NCI-H1436 (cell line): Measurements from ENCODE around the gene AUTS2.
A peak's percentile ranks its signal among the peaks of the same experiment; 100 is the strongest.
"Not testable (repeated sequence)": the region's sequence is repeated elsewhere in the genome, so short reads cannot be mapped to it uniquely, and the experiment has no call there.

ENCODE experiments used
- DNase-seq: peaks from one replicate; lab custom pipeline; 2025; lab: John Stamatoyannopoulos, UW

AUTS2 gene

DNA sequence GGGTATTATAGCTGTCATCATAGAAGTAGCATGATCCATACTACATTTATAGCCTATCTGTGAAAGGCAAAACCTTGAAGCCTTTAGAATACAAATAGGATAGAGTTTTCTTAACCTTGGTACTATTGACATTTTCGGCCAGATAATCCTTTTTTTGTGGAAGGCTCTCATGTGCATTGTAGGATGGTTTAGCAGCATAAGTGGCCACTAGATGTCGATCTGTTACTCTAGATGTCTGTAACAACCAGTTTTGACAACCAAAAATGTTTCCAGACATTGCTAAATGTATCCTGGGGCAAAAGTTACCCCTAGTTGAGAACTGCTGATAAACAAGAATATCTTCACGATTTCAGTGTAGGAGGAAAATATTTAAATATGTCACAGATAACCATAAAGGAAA is 1214.2 kb downstream of the AUTS2 start:
- DNase-seq = no peak

DNA sequence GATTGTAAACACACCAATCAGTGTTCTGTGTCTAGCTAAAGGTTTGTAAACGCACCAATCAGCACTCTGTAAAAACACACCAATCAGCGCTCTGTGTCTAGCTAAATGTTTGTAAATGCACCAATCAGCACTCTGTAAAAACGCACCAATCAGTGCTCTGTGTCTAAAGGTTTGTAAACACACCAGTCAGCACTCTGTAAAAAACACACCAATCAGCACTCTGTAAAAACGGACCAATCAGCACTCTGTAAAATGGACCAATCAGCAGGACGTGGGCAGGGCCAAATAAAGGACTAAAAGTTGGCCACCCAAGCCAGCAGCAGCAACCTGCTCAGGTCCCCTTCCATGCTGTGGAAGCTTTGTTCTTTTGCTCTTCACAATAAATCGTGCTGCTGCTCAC is 1224.2 kb downstream of the AUTS2 start:
- not testable (repeated sequence) for DNase-seq

DNA sequence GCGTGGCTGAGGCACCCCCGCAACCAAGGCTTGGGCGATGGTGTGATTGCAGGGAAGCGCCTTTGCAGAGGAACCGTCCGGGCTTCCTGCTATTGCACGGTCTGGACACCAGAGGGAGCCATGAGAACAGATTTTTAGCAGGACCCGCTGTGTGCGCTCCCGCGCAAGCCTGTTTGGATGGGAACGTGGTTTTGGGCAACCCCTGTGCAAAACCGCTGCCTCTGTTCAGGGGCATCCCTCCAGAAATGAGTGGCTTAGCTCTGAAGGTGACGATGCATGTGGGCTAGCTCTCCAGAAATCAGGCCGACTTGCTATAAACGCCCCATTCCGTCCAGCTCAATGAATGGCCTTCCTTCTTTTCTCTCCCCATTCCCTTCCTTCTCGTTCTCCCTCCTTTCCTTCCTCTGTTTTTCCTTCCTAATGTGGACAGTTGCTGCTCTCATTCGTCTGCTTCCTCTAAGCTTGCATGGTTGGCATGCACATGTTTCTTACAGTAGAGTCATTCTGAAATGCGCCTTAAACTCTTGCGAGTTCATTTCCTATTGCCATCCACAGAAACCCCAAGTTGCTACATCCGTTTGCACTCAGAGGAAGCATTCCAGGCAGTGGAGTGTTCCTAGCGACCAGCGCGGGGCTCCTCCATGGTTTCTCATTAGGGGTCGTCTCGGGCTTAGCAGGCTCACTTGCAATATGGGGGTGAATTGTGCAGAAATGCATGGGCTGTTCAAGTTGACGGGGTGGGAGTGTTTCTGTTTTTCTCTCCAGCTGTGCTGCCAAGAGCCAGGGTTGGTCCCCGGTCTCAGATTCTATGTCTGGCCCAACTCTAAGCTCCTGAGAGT is 1231.2 kb downstream of the AUTS2 start:
- peak; percentile 32 for DNase-seq

DNA sequence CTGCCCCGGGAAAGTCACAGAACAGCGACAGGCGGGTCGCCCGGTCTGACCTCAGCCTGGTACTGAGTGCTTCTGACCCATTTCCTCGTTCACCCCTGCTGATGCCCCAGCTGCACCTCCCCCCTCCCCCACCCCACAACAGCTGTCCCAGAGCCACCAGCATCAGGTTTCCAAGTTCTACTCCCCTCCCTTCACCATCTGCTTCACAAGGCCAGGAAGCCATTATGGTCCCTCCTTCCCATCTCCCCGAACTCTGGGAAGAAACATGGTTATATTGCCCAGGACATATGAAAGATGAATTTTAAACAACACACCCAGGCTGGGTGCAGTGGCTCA is 1231.8 kb downstream of the AUTS2 start:
- DNase-seq = no peak

DNA sequence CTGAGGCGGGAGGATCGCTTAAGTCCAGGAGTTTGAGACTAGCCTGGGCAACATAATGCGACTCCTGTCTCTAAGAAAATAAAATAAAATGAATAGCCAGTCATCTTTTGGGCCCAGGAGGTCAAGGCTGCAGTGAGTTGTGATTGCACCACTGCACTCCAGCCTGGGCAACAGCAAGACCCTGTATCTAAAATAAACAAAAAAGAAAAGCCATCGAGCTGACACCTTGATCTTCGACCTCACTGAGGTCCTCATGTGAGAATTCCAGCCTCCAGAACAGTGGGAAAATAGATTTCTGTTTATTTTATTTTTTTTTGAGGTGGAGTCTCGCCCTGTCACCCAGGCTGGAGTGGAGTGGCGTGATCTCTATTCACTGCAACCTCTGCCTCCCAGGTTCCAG is 1232.2 kb downstream of the AUTS2 start:
- no peak for DNase-seq

DNA sequence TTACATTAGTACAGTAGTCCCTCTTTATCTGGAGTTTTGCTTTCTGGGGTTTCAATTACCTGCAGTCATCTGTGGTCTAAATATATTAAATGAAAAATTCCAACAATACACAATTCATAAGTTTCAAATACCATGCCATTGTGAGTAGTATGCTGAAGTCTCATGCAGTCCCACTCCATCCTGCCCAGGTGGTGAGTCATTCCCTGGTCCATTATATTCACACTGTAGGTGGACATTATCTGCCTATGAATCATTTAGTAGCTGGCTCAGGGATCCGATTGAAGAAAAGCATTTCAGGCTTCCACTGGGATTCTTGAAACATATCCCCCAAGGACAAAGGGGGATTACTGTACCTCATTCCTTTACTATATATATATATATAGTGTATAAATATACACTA is 1235.5 kb downstream of the AUTS2 start:
- no peak for DNase-seq

DNA sequence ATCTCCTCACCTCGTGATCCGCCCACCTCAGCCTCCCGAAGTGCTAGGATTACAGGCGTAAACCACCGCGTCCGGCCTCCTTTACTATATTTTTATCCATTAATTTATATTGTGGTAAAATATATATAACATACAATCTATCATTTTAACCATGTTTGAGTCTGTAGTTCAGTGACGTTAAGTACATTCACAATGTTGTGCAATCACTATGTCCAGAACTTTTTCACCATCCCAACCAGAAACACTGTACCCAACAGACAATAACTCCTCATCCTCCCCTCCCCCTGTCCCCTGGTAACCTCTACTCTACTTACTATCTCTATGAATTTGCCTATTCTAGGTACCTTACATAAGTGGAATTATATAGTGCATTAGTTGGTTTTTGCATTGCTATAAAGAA is 1236.1 kb downstream of the AUTS2 start:
- DNase-seq = no peak

DNA sequence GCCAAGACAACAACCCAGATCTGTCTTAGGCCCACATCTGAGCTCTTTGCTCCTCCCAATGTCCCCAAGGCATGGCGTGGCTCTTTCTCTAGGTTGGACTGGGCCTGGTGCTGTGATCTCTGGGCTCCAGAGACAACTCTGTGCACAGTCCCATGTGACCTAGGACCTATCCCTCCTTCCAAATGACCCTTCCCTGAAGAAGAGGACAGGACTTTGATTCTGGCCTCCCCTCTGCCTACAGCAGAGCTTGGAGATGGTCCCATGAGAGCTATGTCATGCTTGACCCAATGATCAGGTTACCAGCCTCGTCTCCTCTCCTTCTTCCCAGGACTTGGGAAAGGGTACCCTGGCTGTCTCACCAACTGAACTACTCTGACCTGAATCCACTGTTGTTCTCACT is 1237.4 kb downstream of the AUTS2 start:
- no peak for DNase-seq

DNA sequence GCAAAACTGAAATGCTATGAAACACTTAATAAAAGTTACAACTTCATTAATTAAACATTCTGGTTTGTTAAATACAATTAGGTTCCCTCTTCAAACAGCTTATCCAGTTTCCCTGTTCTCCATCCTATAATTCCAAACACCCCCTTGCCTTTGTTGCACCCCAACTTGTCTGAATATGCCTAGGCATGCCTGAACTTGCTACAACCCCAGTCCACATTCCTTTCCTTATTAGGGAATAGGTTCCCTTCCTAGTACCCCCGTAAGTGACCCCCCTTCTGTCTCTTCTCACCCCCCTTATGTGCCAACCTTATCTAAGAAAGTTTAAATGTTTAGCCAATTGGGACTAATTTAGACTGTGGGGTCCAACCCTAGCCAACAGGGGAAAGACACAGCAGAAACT is 1238.0 kb downstream of the AUTS2 start:
- DNase-seq = no peak

DNA sequence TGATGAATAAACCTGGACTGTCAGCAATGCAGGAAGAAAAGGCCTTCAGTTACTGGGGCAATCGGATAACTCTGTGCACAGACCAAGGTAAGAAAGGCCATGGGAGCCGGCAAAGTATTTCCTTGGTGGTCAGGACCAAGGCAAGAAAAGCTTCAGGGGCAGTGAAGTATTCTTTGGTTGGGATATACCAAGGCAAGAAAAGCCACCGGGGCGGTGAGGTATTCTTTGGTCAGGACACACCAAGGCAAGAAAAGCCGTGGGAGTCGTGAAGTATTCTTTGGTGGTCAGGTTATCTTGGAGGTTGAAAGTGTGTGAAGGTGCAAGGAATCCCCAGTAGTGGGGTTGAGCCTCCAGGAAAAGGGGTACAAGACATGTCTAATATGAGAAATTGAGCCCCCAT is 1238.7 kb downstream of the AUTS2 start:
- no peak for DNase-seq

DNA sequence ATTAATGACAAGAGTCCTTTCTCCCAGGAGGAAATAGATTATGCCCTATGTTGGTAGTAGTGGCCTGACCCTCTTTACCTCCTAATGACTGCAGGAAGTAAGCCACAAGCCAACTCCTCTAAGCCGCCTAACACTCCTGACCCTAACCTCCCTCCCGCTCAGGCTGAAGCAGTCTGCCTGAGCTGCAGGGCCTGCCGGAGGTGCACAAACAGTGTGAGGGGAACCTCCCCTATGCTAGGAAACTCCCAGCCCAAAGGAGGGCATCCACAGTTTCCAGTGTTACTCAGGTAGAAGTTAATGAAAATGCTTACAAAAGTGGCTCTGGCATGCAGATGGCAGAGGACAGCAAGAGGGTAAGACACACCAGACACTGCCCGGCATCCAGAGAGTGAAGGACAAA is 1239.3 kb downstream of the AUTS2 start:
- DNase-seq = no peak

DNA sequence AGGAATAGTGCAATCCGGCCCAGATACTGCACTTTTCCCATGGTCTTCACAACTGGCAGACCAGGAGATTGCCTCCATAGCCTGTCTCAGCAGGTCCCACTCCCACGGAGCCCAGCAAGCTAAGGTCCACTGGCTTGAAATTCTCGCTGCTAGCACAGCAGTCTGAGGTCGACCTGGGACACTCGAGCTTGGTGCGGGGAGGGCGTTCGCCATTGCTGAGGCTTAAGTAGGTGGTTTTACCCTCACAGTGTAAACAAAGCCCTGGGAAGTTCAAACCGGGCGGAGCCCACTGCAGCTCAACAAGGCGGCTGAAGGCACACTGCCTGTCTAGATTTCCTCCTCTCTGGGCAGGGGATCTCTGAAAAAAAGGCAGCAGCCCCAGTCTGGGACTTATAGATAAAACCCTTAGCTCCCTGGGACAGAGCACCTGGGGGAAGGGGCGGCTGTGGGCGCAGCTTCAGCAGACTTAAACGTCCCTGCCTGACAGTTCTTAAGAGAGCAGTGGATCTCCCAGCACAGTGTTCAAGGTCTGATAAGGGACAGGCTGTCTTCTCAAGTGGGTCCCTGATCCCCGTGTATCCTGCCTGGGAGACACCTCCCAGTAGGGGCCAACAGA is 1240.1 kb downstream of the AUTS2 start:
- DNase-seq = no peak
